ENCODE results near the gene CYTIP. TPM values are rescaled to one million over a fixed set of nuclear protein-coding genes. Genes with fewer than 3 reads are reported as not detected.

CYTIP gene
- total RNA-seq, 1 donor from 2014 or later: not detected

- H3K4me3 Mint-ChIP-seq: no peak overlapping the region
- H3K36me3 Mint-ChIP-seq: no peaks in the 10 kb centered on the region
- no peaks in the 10 kb centered on the region for H3K9me3 Mint-ChIP-seq
- H3K27me3 Mint-ChIP-seq (ENCODE audit: low read depth): peaks cover 4% of the 10 kb centered on the region
- H3K27ac Mint-ChIP-seq: no peak overlapping the region
- H3K4me1 Mint-ChIP-seq: peaks cover 14% of the 10 kb centered on the region
- no peak for TF ChIP-seq CTCF (IDR thresholded peaks at IDR 0.05; ENCODE audit: unreplicated experiment)
- DNase-seq (ENCODE audit: low spot score in 2 of 2, unreplicated experiment in 2 of 2): no peak
These were observed 17.0 kb upstream of the CYTIP start for GRCh38 chr2:157460897-157461296.

- Mint-ChIP-seq H3K27ac (peak overlapping the region; percentile 2), H3K36me3 (no peaks in the 10 kb centered on the region), H3K27me3 (ENCODE audit: low read depth) (peaks cover 5% of the 10 kb centered on the region), H3K4me1 (peaks cover 14% of the 10 kb centered on the region), H3K9me3 (no peaks in the 10 kb centered on the region), H3K4me3 (no peak overlapping the region)
- no peak for TF ChIP-seq CTCF (IDR thresholded peaks at IDR 0.05; ENCODE audit: unreplicated experiment)
- DNase-seq (ENCODE audit: low spot score in 2 of 2, unreplicated experiment in 2 of 2): no peak
These were observed 16.5 kb upstream of the CYTIP start for GRCh38 chr2:157460384-157460837.

GRCh38 chr2:157459486-157459885, 15.6 kb upstream of the CYTIP start:
- no peak for TF ChIP-seq CTCF (IDR thresholded peaks at IDR 0.05; ENCODE audit: unreplicated experiment)

GRCh38 chr2:157447741-157448140, 3.9 kb upstream of the CYTIP start:
- no peak for DNase-seq (ENCODE audit: low spot score in 2 of 2, unreplicated experiment in 2 of 2)
- Mint-ChIP-seq H3K36me3 (no peaks in the 10 kb centered on the region), H3K4me3 (no peak overlapping the region), H3K9me3 (no peaks in the 10 kb centered on the region), H3K27me3 (ENCODE audit: low read depth) (peaks cover 12% of the 10 kb centered on the region), H3K27ac (no peak overlapping the region), H3K4me1 (no peaks in the 10 kb centered on the region)
- no peak for TF ChIP-seq CTCF (IDR thresholded peaks at IDR 0.05; ENCODE audit: unreplicated experiment)

More at GRCh38 chr2:157459486-157459885, 15.6 kb upstream of the CYTIP start:
- no peaks in the 10 kb centered on the region for H3K9me3 Mint-ChIP-seq
- no peak for DNase-seq (ENCODE audit: low spot score in 2 of 2, unreplicated experiment in 2 of 2)
- H3K4me3 Mint-ChIP-seq: no peak overlapping the region
- H3K27ac Mint-ChIP-seq: peak overlapping the region; percentile 36
- H3K36me3 Mint-ChIP-seq: no peaks in the 10 kb centered on the region
- peaks cover 5% of the 10 kb centered on the region for H3K27me3 Mint-ChIP-seq (ENCODE audit: low read depth)
- H3K4me1 Mint-ChIP-seq: peaks cover 14% of the 10 kb centered on the region

- DNase-seq (ENCODE audit: low spot score in 2 of 2, unreplicated experiment in 2 of 2): no peak
- Mint-ChIP-seq H3K4me1 (no peaks in the 10 kb centered on the region), H3K4me3 (no peak overlapping the region), H3K27ac (no peak overlapping the region), H3K27me3 (ENCODE audit: low read depth) (peaks cover 12% of the 10 kb centered on the region), H3K9me3 (no peaks in the 10 kb centered on the region), H3K36me3 (no peaks in the 10 kb centered on the region)
- TF ChIP-seq CTCF (IDR thresholded peaks at IDR 0.05; ENCODE audit: unreplicated experiment): no peak
These were observed 3.1 kb upstream of the CYTIP start for GRCh38 chr2:157447031-157447430.

- no peaks in the 10 kb centered on the region for H3K36me3 Mint-ChIP-seq
- no peak for TF ChIP-seq CTCF (IDR thresholded peaks at IDR 0.05; ENCODE audit: unreplicated experiment)
- no peak for DNase-seq (ENCODE audit: low spot score in 2 of 2, unreplicated experiment in 2 of 2)
These were observed 752 bp upstream of the CYTIP start for GRCh38 chr2:157444641-157445040.

More at GRCh38 chr2:157444641-157445040, 752 bp upstream of the CYTIP start:
- Mint-ChIP-seq H3K4me1 (peaks cover 5% of the 10 kb centered on the region), H3K27ac (no peak overlapping the region), H3K9me3 (no peaks in the 10 kb centered on the region), H3K4me3 (no peak overlapping the region), H3K27me3 (ENCODE audit: low read depth) (peaks cover 15% of the 10 kb centered on the region)

All from mesothelial cell of epicardium (in vitro differentiated cells).